Measurements from ENCODE around the gene IP6K3.

IP6K3 gene

DNA sequence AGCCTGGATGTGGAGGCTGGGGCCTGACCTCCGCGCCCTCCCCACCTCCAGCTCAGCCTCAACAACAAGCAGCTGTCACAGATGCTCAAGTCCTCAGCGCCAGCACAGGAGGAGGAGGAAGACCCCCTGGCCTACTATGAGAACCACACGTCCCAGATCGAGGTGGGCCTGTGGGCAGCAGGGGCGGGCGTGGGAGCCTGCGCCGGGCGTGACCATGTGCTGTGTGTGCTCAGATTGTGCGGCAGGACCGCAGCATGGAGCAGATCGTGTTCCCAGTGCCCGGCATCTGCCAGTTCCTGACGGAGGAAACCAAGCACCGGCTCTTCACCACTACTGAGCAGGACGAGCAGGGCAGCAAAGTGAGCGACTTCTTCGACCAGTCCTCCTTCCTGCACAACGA, 58.7 kb downstream of the IP6K3 start:
- no peak overlapping the region for H3K27ac ChIP-seq
- no peak for DNase-seq (ENCODE audit: low spot score)
- TF ChIP-seq, protein P1, sequence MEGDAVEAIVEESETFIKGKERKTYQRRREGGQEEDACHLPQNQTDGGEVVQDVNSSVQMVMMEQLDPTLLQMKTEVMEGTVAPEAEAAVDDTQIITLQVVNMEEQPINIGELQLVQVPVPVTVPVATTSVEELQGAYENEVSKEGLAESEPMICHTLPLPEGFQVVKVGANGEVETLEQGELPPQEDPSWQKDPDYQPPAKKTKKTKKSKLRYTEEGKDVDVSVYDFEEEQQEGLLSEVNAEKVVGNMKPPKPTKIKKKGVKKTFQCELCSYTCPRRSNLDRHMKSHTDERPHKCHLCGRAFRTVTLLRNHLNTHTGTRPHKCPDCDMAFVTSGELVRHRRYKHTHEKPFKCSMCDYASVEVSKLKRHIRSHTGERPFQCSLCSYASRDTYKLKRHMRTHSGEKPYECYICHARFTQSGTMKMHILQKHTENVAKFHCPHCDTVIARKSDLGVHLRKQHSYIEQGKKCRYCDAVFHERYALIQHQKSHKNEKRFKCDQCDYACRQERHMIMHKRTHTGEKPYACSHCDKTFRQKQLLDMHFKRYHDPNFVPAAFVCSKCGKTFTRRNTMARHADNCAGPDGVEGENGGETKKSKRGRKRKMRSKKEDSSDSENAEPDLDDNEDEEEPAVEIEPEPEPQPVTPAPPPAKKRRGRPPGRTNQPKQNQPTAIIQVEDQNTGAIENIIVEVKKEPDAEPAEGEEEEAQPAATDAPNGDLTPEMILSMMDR (IDR thresholded peaks at IDR 0.05), result no peak
- H3K4me3 ChIP-seq, result no peak overlapping the region

DNA sequence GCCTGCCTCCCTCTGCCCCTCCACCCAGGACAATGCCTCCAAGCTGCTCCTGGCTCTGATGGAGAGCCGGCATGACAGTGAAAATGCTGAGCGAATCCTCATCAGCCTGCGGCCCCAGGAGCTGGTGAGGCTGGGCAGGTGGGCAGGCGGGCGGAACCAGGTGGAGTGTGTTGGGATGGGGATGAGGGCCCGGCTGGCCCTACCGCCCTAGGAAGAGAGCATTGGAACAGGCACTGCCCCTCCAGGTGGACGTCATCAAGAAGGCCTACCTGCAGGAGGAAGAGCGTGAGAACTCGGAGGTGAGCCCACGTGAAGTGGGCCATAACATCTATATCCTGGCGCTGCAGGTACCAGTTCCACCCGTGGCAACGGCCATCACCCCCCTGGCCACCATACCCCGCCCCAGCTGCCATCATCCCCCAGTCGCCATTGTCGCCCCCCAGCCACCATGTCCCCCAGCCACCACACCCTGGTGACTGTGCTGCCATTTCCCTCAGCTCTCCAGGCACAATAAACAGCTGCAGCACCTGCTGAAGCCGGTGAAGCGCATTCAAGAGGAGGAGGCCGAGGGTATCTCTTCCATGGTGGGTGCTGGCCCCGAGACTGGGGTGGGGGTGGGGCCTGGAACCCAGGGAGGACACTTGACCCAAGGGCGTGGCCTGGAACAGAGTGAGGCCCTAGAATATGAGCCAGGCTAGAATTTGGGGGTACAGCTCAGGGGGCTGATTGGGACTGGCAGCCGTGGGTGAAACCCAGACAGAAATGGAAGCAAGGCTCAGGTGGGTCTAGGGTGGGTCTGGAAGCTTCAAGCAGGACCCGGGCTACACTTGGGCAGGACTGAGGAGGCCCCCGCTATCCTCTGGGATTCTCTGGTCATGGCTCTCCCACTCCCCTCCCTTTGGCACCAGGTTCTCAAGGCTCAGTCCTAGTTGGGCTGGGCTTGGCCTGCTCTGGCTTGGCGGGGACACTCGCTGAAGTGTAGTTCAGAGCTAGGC, 59.4 kb downstream of the IP6K3 start:
- DNase-seq (ENCODE audit: low spot score), result no peak
- TF ChIP-seq, protein P1 (IDR thresholded peaks at IDR 0.05), result no peak
- no peak overlapping the region for H3K4me3 ChIP-seq
- H3K27ac ChIP-seq, result no peak overlapping the region

DNA sequence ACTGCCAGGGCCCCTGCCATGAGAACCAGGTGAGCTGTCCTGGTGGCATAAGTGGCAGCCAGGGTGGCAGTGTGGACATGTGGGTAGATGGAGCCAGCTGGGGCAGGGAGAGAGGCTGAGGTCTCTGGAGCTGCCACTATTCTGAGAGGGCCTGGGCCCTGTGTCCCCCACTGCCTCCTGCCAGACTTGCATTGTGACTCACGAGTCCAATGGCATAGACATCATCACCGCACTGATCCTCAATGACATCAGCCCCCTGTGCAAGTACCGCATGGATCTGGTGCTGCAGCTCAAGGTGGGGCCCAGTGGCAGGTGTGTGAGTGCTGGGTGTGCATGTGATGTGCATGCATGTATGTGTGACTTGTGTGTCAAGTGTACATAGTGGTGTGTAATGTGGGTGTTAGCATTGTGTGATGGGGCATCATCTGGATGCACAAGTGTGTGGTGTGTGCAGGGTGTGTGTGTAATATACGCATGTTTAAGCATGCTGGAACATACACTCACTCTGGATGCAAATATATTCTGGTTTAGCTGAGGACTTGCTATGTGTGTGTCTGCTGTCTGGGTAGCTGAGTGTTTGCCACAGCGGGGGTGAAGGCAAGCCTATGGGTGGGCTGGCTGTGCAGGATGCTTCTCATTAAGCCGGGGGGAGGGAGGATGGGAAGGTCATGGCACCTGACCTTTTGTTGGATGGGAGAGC, 60.3 kb downstream of the IP6K3 start:
- no peak for DNase-seq (ENCODE audit: low spot score)
- no peak overlapping the region for H3K4me3 ChIP-seq
- H3K27ac ChIP-seq, result no peak overlapping the region
- TF ChIP-seq, protein P1 (IDR thresholded peaks at IDR 0.05), result no peak

DNA sequence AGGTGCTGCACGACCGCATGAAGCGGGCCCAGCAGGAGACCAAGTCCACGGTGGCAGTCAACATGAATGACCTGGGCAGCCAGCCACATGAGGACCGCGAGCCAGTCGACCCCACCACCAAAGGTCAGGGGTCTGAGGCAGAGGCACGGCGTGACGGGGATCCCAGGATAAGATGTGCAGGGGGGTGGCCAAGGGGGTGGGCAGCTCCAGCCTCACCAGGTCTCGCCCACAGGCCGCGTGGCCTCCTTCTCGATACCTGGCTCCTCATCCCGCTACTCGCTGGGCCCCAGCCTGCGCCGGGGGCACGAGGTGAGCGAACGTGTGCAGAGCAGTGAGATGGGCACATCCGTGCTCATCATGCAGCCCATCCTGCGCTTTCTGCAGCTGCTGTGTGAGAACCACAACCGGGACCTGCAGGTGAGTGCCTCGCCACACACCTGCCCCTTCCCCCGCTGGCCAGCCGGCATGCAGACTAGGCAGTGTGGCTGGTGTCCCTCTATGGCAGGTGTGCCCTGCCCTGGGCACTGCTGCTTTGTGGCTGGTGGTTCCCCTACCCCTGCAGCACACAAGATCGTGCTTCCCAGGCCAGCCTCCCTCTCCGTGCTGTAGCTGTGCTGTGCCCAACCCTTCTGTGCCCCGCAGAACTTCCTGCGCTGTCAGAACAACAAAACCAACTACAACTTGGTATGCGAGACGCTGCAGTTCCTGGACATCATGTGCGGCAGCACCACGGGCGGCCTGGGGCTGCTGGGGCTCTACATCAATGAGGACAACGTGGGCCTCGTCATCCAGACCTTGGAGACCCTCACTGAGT, 61.1 kb downstream of the IP6K3 start:
- no peak for DNase-seq (ENCODE audit: low spot score)
- Histone ChIP-seq H3K4me3 (no peak overlapping the region), H3K27ac (no peak overlapping the region)
- TF ChIP-seq, protein P1 (IDR thresholded peaks at IDR 0.05), result no peak

DNA sequence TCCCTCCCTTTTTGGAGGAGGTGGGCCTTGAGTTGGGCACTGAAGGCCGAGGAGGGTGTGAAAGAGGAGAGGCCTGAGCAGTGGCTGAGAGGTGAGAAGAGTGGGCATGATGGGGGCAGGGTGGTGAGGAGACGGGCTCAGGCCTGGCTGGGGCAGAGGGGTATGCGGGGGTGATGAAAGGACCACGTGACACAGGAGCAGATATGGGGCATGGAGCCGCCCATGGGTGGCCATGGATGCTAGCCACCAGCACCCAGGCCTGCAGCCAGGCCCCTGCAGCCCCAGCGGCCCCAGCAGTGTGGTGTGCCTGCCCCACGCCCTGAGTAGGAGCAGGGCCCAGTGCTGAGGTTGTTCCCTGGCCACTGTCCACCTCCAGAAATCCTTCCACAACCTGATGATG, 61.7 kb downstream of the IP6K3 start:
- TF ChIP-seq, protein P1 (IDR thresholded peaks at IDR 0.05), result no peak
- no peak for DNase-seq (ENCODE audit: low spot score)
- Histone ChIP-seq H3K27ac (no peak overlapping the region), H3K4me3 (no peak overlapping the region)

DNA sequence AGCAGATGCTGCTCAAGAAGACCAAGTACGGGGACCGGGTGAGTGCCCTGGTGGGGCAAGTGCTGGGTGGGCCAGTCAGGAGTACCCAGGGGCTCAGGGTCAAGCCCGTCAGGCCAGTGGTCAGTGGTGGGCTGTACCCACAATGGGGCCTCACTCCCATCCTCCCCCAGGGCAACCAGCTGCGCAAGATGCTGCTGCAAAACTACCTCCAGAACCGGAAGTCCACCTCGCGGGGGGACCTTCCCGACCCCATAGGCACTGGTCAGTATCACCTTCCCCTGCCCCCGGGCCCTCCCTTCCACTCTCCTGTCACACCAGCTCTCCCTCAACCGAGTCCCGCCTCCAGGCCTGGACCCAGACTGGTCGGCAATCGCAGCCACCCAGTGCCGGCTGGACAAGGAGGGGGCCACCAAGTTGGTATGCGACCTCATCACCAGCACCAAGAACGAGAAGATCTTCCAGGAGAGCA, 62.2 kb downstream of the IP6K3 start:
- Histone ChIP-seq H3K4me3 (no peak overlapping the region), H3K27ac (no peak overlapping the region)
- DNase-seq (ENCODE audit: low spot score), result no peak
- TF ChIP-seq, protein P1 (IDR thresholded peaks at IDR 0.05), result no peak

All from coronary artery (tissue), 2 donors.